K562 treated with DMSO at 1 percent for 12 hours (cell line): ENCODE results near the gene FAM111B. TPM values are rescaled to one million over a fixed set of nuclear protein-coding genes. Genes with fewer than 3 reads are reported as not detected.

Experiments
- total RNA-seq: library from RNA; unstranded; fragments of 300-600 nt; gene quantifications from 2 replicates; pipeline ENCODE4 v1.2.3, GENCODE V29; 2022; ENCODE audit not compliant: insufficient read depth

Gene FAM111B, protein sequence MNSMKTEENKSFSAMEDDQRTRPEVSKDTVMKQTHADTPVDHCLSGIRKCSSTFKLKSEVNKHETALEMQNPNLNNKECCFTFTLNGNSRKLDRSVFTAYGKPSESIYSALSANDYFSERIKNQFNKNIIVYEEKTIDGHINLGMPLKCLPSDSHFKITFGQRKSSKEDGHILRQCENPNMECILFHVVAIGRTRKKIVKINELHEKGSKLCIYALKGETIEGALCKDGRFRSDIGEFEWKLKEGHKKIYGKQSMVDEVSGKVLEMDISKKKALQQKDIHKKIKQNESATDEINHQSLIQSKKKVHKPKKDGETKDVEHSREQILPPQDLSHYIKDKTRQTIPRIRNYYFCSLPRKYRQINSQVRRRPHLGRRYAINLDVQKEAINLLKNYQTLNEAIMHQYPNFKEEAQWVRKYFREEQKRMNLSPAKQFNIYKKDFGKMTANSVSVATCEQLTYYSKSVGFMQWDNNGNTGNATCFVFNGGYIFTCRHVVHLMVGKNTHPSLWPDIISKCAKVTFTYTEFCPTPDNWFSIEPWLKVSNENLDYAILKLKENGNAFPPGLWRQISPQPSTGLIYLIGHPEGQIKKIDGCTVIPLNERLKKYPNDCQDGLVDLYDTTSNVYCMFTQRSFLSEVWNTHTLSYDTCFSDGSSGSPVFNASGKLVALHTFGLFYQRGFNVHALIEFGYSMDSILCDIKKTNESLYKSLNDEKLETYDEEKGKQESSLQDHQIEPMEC
- total RNA-seq, result 0.23 TPM in 1 of 2 replicates, not detected in the other

DNA sequence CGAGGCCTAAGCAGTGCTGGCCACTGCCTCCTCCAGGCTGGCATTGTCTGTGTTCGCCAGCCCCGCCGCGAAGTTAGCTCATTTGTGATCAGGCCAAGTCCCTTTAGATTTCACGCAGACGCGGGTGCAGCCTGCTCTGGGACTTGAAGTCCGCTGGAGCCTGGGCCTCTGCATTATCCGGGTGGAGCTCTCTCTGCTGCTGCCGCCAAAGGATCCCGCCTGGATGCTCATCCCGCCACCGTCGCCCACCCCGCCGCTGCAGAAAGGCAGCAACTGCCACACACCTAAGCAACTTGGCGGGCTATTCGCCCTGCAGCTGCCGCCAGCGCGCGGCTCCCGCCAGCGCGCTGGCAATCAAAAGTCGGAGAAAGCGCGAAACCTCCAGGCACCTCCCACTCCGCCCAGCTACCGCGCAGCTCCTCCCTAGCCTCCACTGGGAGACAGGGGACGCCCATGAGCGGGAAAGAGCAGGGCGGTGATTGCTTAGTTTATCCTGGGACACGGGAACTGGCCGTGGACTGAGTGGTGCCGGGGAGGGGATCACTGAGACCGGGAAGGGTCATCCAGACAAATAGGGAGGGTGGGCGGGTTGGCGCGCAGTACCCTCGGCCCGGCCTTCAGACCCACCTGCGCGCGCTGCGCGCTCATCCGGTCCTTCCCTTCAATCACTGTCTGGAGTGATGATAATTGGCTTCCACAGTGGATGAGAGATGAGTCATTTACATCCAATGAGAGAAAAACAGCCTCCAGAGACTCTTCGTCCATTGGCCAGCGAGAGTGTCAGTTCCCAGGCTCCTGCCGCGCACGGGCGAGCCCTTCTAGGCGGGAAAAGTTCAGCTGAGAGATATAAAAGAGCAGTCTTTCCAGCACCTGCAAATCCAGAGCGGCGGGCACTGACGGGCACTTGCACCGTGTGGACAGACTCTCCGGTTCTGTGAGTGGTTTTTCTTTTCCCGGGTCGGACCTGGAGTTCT, at the start of gene FAM111B:
FAM111B (plus strand) TSS at position 875 of the 974 bp plus-strand sequence. CDS start 2,389 bp downstream, outside the sequence.

DNA sequence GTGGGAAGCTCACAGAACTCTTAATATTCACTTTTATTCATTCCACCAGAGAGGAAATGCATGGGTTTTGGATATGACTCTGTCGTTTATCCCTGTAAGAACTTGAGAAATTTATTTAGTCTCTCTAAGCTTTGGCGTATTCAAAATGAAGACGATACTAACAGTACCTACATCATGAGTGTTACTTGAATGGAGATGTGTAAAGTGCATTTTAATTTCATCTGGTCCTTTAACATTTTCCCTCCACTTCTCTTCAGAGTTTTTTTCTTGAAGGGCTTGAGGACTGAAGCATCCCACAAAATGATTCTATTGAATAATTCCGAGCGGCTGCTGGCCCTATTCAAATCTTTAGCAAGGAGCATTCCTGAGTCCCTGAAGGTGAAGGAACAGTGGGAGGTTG, 21.0 kb upstream of the FAM111B start, which contains the start of gene GLYATL1B:
GLYATL1B (plus strand) TSS at position 301 of the 400 bp plus-strand sequence; CDS start at position 301, 0 bp downstream.

DNA sequence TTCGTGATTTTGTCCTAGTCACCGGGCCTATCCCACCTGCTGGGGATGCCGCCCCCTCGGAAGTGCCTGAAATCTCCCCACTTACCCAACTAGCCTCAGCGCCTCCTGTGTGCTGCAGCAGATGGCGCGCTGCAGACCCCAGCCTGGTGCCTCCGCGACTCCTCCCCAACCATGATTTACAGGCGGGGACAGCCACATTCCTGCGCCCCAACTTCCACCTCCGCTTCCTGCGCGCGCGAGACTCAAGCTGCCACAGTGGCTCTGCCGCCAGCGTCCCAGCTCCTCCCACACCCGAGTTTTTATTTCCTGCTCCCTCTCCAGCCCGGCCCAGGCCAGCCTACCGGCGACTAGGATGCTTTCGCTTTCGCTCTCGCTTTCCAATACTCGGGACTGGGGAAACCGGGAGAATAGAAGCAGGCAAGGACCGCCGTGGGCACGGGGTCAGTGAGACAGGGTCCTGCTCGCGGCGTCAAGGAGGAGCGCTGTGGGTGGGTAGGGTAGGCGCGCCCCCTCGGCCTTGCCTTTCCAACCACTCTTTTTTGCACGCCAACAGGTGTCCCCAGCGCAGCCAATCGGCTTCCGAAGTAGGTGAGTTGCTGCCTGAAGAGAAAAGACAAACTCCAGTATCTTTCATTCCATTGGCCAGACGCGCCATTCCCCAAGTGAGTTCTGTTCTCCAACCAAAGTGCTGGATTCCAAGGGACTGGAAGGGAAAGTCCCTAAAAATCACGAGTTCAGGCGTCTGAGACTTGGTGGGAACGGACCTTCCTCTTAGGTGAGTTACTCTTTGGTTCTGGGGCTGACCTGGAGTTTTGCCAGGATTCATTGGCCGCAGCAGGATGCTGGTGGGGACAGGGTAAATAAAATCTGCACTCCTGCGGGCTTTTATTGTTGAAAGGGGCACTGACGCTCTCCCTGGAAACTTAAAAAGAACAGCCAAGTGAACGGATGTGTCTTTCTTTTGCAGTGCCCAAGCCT, 35.8 kb downstream of the FAM111B start, which contains the start of gene FAM111A:
FAM111A (plus strand) TSS at position 327 of the 978 bp plus-strand sequence. CDS start 6,017 bp downstream, outside the sequence.

DNA sequence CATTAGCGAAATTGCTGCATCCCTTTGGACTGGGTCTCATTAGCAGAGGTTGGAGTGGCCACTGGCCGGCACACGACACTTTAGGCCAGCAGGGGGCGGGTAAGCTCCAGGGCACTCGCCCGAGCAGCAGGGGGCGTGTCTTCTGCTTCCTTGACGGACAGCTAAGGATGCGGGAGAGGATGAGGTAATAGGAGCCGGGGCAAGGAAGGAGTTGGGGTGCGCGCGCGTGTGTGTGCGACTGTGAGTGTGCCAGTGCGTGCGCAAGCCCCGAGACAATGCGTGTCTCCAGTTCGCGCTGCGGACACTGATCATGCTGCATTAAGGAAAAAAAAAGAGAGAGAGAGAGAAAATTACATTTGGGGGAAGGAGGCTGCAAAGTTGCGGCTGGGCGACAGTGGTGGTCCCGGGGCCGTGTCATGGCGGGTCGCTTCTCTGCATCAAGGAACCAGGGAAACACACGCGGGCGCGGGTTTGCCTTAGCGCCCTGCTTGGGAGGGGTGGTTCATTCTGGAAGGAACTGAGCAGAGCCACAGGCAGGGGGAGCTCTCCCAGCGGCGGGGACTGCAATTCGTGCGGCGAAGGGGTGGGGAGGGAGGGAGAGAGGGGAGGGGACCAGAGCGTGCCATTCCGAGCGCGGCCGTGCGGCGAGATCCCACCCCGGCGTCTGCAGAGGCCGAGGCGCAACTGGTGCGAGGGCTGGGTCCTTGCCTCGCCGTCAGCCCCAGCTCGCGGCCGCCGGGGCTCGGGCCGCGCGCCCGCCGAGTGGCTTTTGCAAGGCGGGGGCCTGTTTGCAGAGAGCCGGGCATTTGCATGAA, 64.7 kb downstream of the FAM111B start, which contains the start of gene DTX4:
DTX4 (plus strand) TSS at position 625 of the 815 bp plus-strand sequence. CDS start 464 bp downstream, outside the sequence.

Other genes with a start within 250 kb of the FAM111B start
- gene GLYATL1, start 167.7 kb upstream of the FAM111B start, total RNA-seq, result not detected in 2 replicates
- not detected in 2 replicates for gene GLYATL1B, start 20.9 kb upstream of the FAM111B start, total RNA-seq
- 13.6 and 53.9 TPM in 2 replicates for gene FAM111A, start 35.6 kb downstream of the FAM111B start, total RNA-seq
- 0.44 TPM in 1 of 2 replicates, not detected in the other for gene DTX4, start 64.9 kb downstream of the FAM111B start, total RNA-seq
- gene MPEG1, start 105.7 kb downstream of the FAM111B start, total RNA-seq, result not detected in 2 replicates